ENCODE data around the gene C1QTNF1.

C1QTNF1 gene

DNA sequence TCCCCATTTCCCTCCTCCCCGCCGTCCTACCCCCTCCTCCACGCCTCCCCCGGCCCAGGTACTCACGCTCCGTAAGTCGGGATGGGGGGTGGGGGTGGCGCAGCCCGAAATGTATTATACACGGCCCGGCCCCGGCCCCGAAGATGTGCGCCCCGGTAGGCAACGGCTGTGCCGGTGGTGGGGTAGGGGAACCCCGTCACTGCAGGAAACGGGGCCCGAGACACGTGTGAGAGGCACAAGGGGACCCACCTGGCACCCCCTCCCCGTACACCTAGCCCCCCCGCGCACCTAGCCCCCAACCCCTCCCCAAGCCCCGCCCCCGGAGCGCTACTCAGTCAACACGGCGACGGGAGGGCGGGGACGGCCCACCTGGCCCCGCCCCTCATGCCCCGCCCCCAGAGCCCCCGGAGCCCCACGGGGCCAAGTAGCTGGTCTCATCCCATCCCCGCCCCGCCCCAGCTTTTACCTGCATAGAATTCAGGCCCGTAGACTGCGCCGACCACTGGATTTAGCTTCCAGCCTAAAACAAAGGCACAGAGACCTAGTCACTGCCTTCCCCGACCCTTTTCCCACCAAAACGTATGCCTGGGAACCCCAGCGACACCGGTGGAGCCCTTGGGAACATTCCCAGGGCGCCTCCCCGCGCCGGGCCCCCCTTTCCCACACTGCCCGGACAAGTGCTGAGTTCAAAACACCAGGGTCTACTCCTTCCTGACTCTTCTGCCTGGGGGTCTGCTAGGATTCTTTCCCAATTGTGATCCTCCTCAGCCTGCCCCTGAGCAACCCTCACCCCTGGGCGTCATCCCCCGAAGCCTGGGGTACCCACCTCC lies 73.5 kb downstream of the C1QTNF1 start:
- DNase-seq: no peak

DNA sequence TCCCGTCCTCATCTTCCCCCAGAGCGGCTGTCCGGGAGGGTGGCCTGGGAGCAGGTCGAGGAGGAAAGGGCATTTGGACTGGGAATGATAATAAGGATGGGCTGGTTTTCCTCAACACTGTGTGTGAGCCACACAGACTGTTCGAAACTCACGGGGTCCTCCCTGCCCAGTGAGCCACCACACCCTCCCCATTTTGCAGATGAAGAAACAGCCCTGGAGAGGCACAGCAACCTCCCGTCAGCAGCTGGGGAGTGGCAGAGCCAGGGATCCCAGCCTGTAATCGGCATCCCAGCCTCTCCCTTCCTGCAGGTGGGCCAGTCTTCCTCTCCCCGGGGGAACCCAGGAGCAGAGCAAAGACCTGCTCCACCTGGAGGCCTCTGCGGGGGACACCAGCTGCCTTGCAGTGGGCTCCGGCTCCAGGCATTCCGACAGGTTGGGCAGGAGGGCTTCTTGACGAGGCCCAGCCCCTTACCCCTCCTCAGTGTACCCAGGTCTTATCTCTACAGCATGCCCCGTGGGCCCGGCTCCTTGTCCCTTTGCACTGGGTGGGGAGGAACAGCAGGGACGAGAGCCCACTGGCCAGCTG lies 74.4 kb downstream of the C1QTNF1 start:
- DNase-seq: no peak
